NCI-H748 treated with DMSO at 0.1 percent for 48 hours (cell line): ENCODE data around the gene ABHD1.
"Not testable (repeated sequence)": the region's sequence is repeated elsewhere in the genome, so short reads cannot be mapped to it uniquely, and the experiment has no call there.

ENCODE experiments used
- DNase-seq: peaks from one replicate; lab custom pipeline; 2025; lab: John Stamatoyannopoulos, UW

ABHD1 gene

GRCh38 chr2:27110603-27111352 is 12.8 kb upstream of the ABHD1 start:
- DNase-seq = not testable (repeated sequence)

GRCh38 chr2:27111392-27112078 is 12.1 kb upstream of the ABHD1 start:
- DNase-seq = not testable (repeated sequence)

- DNase-seq = no peak
Observed at GRCh38 chr2:27115519-27115918, 8.1 kb upstream of the ABHD1 start.

GRCh38 chr2:27117995-27118524 is 5.6 kb upstream of the ABHD1 start:
- DNase-seq = no peak

- no peak for DNase-seq
Observed at GRCh38 chr2:27118525-27119329, 4.9 kb upstream of the ABHD1 start, which contains the start of gene CGREF1. TSS of gene CGREF1 (minus strand) at chr2:27119128. CDS start at chr2:27104366, 14,762 bp downstream.

- DNase-seq = not testable (repeated sequence)
Observed at GRCh38 chr2:27119330-27119670, 4.3 kb upstream of the ABHD1 start.

GRCh38 chr2:27121906-27122305 is 1.7 kb upstream of the ABHD1 start:
- no peak for DNase-seq

- no peak for DNase-seq
Observed at GRCh38 chr2:27122791-27123190, 824 bp upstream of the ABHD1 start.

- DNase-seq = no peak
Observed at GRCh38 chr2:27125104-27125503, 1.5 kb downstream of the ABHD1 start.

- DNase-seq = no peak
Observed at GRCh38 chr2:27126252-27126710, 2.7 kb downstream of the ABHD1 start.

- DNase-seq = no peak
Observed at GRCh38 chr2:27127883-27128667, 4.5 kb downstream of the ABHD1 start.

- DNase-seq = no peak
Observed at GRCh38 chr2:27128668-27129571, 5.3 kb downstream of the ABHD1 start.

GRCh38 chr2:27130396-27130795 is 6.8 kb downstream of the ABHD1 start:
- no peak for DNase-seq

- no peak for DNase-seq
Observed at GRCh38 chr2:27131429-27131828, 7.8 kb downstream of the ABHD1 start.

- no peak for DNase-seq
Observed at GRCh38 chr2:27133195-27133875, 9.7 kb downstream of the ABHD1 start.

- peak; percentile 88 for DNase-seq
Observed at GRCh38 chr2:27133905-27134780, 10.5 kb downstream of the ABHD1 start, which contains the start of gene PREB. TSS of gene PREB (minus strand) at chr2:27134636. CDS start at chr2:27134421, 215 bp downstream.

GRCh38 chr2:27134781-27135477 is 11.3 kb downstream of the ABHD1 start:
- no peak for DNase-seq

- DNase-seq = no peak
Observed at GRCh38 chr2:27135478-27135955, 11.9 kb downstream of the ABHD1 start.
